HepG2 (cell line): ENCODE measurements around the gene C20orf96. TPM values are rescaled to one million over a fixed set of nuclear protein-coding genes. Genes with fewer than 3 reads are reported as not detected.

Source experiments
- ATAC-seq: fragments of 200-7000 bp; cut with Tn5 transposase; 3 replicates; pipeline ENCODE4 v1.9.1; 2020; ENCODE audit warnings: mild to moderate bottlenecking, moderate library complexity
- BruUV-seq: library from RNA; stranded (reverse); fragments of 400-500 nt; replicated peaks from 2 replicates; lab custom pipeline; 2021; lab: Mats Ljungman, UMichigan
- CTCF ChIA-PET: fragments of 300-600 bp; formaldehyde crosslinking; extraction: SDS; loops from one replicate; lab custom pipeline; 2021; ENCODE audit warnings: low total read pairs, inconsistent platforms, low intra/inter-chr PET ratio; lab: Yijun Ruan, JAX
- POLR2A ChIA-PET: fragments of 350-600 bp; sonication (Branson Sonifier 250); formaldehyde crosslinking; loops from one replicate; lab custom pipeline; 2020; ENCODE audit warnings: antibody characterized with exemption, inconsistent platforms; lab: Yijun Ruan, JAX
- DNase-seq: peaks from one replicate; pipeline ENCODE4 v3.0.0-alpha.2; 2015; ENCODE audit warnings: low spot score
- FAIRE-seq: peaks from 3 replicates; lab custom pipeline; 2011; peaks lifted over from hg19 to GRCh38; lab: Jason Lieb, UNC
- H2AFZ ChIP-seq: one replicate; pipeline ENCODE4 v1.6.1; 2011; ENCODE audit warnings: low read length, inconsistent platforms
- H3K27ac ChIP-seq: fragments of 300-600 bp; 3 replicates; pipeline ENCODE4 v1.8.0; 2011; ENCODE audit warnings: mixed run types, mild to moderate bottlenecking, mixed read lengths, low read length, inconsistent platforms; ENCODE audit not compliant: insufficient read depth; ENCODE audit errors: extremely low read length
- H3K27me3 ChIP-seq, 2 experiments: fragments of 200-600 bp in 1 of 2; 2 replicates in 1 of 2; 3 replicates in 1 of 2; pipeline versions ENCODE4 v1.6.0 to v1.8.0; 2011; ENCODE audit warnings: low read length in 2 of 2, mild to moderate bottlenecking in 2 of 2, moderate library complexity in 2 of 2, inconsistent platforms in 1 of 2; ENCODE audit not compliant: insufficient read depth in 2 of 2, control insufficient read depth in 1 of 2
- H3K36me3 ChIP-seq, 2 experiments: fragments of 200-600 bp in 1 of 2; replicated peaks in 1 of 2; 2 replicates in 1 of 2; 3 replicates in 1 of 2; pipeline versions ENCODE4 v1.5.1 to v1.8.0; 2011; ENCODE audit warnings: low read length in 2 of 2, inconsistent platforms in 1 of 2; ENCODE audit not compliant: insufficient read depth in 2 of 2, control insufficient read depth in 1 of 2
- H3K4me1 ChIP-seq: 2 replicates; pipeline ENCODE4 v1.5.1; 2012; ENCODE audit warnings: low read length, inconsistent platforms; ENCODE audit not compliant: insufficient read depth
- H3K4me2 ChIP-seq: 2 replicates; pipeline ENCODE4 v1.6.0; 2011; ENCODE audit warnings: low read depth, low read length, inconsistent platforms
- H3K4me3 ChIP-seq, 3 experiments: fragments of 200-600 bp in 1 of 3; sonication (generic), shearing (Covaris generic) in 1 of 3; replicated peaks in 1 of 3; 2 replicates each; pipeline ENCODE4 v1.5.1; 2011 to 2016; ENCODE audit warnings: low read length in 3 of 3, inconsistent platforms in 2 of 3, low read depth in 2 of 3, mild to moderate bottlenecking in 2 of 3, control low read depth in 1 of 3, mixed read lengths in 1 of 3; ENCODE audit not compliant: insufficient read depth in 1 of 3
- H3K79me2 ChIP-seq: one replicate; pipeline ENCODE4 v1.6.1; 2011; ENCODE audit warnings: low read length, inconsistent platforms; ENCODE audit not compliant: insufficient read depth
- H3K9ac ChIP-seq: 2 replicates; pipeline ENCODE4 v1.6.0; 2011; ENCODE audit warnings: mild to moderate bottlenecking, low read depth, low read length, inconsistent platforms; ENCODE audit not compliant: insufficient read depth
- H3K9me3 ChIP-seq: 2 replicates; pipeline ENCODE4 v1.5.1; 2012; ENCODE audit warnings: mild to moderate bottlenecking, low read length
- H4K20me1 ChIP-seq: 2 replicates; pipeline ENCODE4 v1.6.0; 2011; ENCODE audit warnings: inconsistent platforms, mild to moderate bottlenecking, low read length, moderate library complexity; ENCODE audit not compliant: insufficient read depth
- FOXM1 ChIP-seq: sonication (generic); formaldehyde crosslinking; IDR thresholded peaks from 2 replicates; pipeline ENCODE4 v1.5.0; 2020; ENCODE audit warnings: missing genetic modification reagents
- JARID2 ChIP-seq: sonication (generic); formaldehyde crosslinking; IDR thresholded peaks from 2 replicates; pipeline ENCODE4 v1.8.1; 2023; ENCODE audit warnings: missing genetic modification reagents, inconsistent platforms; ENCODE audit not compliant: insufficient replicate concordance
- KLF15 ChIP-seq: sonication (generic); formaldehyde crosslinking; IDR thresholded peaks from 2 replicates; pipeline ENCODE4 v1.8.1; 2023; ENCODE audit warnings: borderline replicate concordance, mild to moderate bottlenecking, inconsistent platforms, missing genetic modification reagents, mixed read lengths
- KLF6 ChIP-seq: IDR thresholded peaks from 2 replicates; pipeline ENCODE4 v1.8.0; 2016; ENCODE audit warnings: missing biosample characterization, missing genetic modification reagents
- RFX5 ChIP-seq: IDR thresholded peaks from 2 replicates; pipeline ENCODE4 v1.6.1; 2011; ENCODE audit warnings: low read depth, low read length, improper control_type of control experiment
- TRAFD1 ChIP-seq: sonication (generic); formaldehyde crosslinking; IDR thresholded peaks from 2 replicates; pipeline ENCODE4 v1.5.1; 2020; ENCODE audit warnings: missing genetic modification reagents, mild to moderate bottlenecking, borderline replicate concordance
- TSC22D2 ChIP-seq: sonication (generic); formaldehyde crosslinking; IDR thresholded peaks from 2 replicates; pipeline ENCODE4 v1.5.1; 2020; ENCODE audit warnings: missing genetic modification reagents, mild to moderate bottlenecking, borderline replicate concordance
- WGBS: methylation state at CpG from one replicate; pipeline ENCODE4 v1.1.6; 2017; ENCODE audit warnings: low lambda C conversion rate; 5-methylcytosine and 5-hydroxymethylcytosine counted together
- in situ Hi-C: cut with HindIII; loops from 2 replicates; pipeline ENCODE4 v1.10.0; 2017; ENCODE audit warnings: low pct_unique_long_range_greater_than_20kb; ENCODE audit not compliant: extremely low pct_ligation_motif_present
- intact Hi-C: fragments of 100-400 bp; cut with micrococcal nuclease; formaldehyde crosslinking; loops from one replicate; pipeline ENCODE4 v1.10.0; 2022; ENCODE audit not compliant: unreplicated experiment
- polyA plus RNA-seq, 8 experiments: library from polyadenylated mRNA; depleted of rRNA in 3 of 8; stranded (reverse) in 7 of 8; unstranded in 1 of 8; fragments of >200 nt; fragmentation: Illumina TruSeq in 4 of 8; extraction: Trizol in 4 of 8; gene quantifications; 2 replicates each; pipeline versions ENCODE4 v1.2.1 to v1.2.3, GENCODE V29; 2011 to 2016; ENCODE audit warnings: low read depth in 4 of 8, missing spikeins in 1 of 8, mixed read lengths in 1 of 8; ENCODE audit not compliant: insufficient read depth in 1 of 8
- total RNA-seq, 5 experiments: library from RNA; depleted of rRNA; stranded (reverse); fragments of >200 nt; fragmentation: Illumina TruSeq; extraction: Trizol; gene quantifications; 2 replicates each; pipeline ENCODE4 v1.2.3, GENCODE V29; 2016; ENCODE audit warnings: low read depth in 1 of 5

C20orf96 gene
- total and polyA plus RNA-seq, 2 of the 13 experiments (the other 11 are each of a cell fraction or from before 2014, with no cell fraction given), result 3.8 to 20.6 TPM

GRCh38 chr20:311609-312008 is 21.1 kb upstream of the C20orf96 start:
- no peaks in the 10 kb centered on the region for H3K9me3 ChIP-seq
- no peaks in the 10 kb centered on the region for H3K79me2 ChIP-seq
- no peak overlapping the region for H2AFZ ChIP-seq
- no peaks in the 10 kb centered on the region for H4K20me1 ChIP-seq
- in situ Hi-C loops, result no loop called here
- TF ChIP-seq RFX5, result 0 out of 2 replicates have a peak, but pooled peaks have one; percentile 50
- no peak for TF ChIP-seq TRAFD1
- TF ChIP-seq FOXM1, result no peak
- no peak for TF ChIP-seq JARID2 (CRISPR knock-in tag)
- TF ChIP-seq, all 625 proteins: peak for 1
- Histone ChIP-seq H3K27ac (no peak overlapping the region), H3K4me1 (peaks cover 41% of the 10 kb centered on the region), H3K4me2 (no peak overlapping the region), H3K36me3 (no peaks in the 10 kb centered on the region), H3K4me3 (no peak overlapping the region), H3K9ac (no peak overlapping the region), H3K27me3 (no peaks in the 10 kb centered on the region; a peak in 1 of 5 replicates)
- intact Hi-C loops, result no loop called here
- FAIRE-seq (no peak), DNase-seq (no peak), ATAC-seq (no peak)
- ChIA-PET POLR2A (interaction anchor here (1.7 to 3.7 kb wide), 2 partner anchors 12 to 13 kb away, joined by 5 to 9 read pairs; partner anchors contain the start of gene SOX12), CTCF (no interaction called here)
- 78% methylated on average over 7 of the region's 7 CpGs for WGBS
- no TSS peak for BruUV-seq

GRCh38 chr20:310645-311044 is 20.1 kb upstream of the C20orf96 start:
- FAIRE-seq (no peak), DNase-seq (no peak), ATAC-seq (no peak)
- Histone ChIP-seq H3K36me3 (no peaks in the 10 kb centered on the region), H2AFZ (no peak overlapping the region), H3K79me2 (no peaks in the 10 kb centered on the region), H3K4me1 (peaks cover 41% of the 10 kb centered on the region), H3K27me3 (no peaks in the 10 kb centered on the region; a peak in 1 of 5 replicates), H3K4me3 (peak overlapping the region in 2 of 3 experiments; percentile 9 to 62; a peak in 4 of 6 replicates), H4K20me1 (no peaks in the 10 kb centered on the region), H3K9ac (no peak overlapping the region), H3K9me3 (no peaks in the 10 kb centered on the region), H3K27ac (no peak overlapping the region), H3K4me2 (peak overlapping the region; percentile 93)
- BruUV-seq, result no TSS peak
- WGBS, result 47% methylated on average over 7 of the region's 7 CpGs
- in situ Hi-C loops (no loop called here), intact Hi-C loops (no loop called here)
- ChIA-PET POLR2A (interaction anchor here (0.6 to 3.8 kb wide), 7 partner anchors 11 to 217 kb away, joined by 3 to 56 read pairs (median 12); partner anchors contain the start of genes SOX12 and ZCCHC3), CTCF (no interaction called here)
- no peak for TF ChIP-seq TSC22D2 (CRISPR knock-in tag)
- TF ChIP-seq KLF6 (CRISPR knock-in tag), result no peak
- no peak for TF ChIP-seq KLF15 (CRISPR knock-in tag)
